HepG2 (cell line): Measurements from ENCODE around the gene OR2T34. TPM values are rescaled to one million over a fixed set of nuclear protein-coding genes. Genes with fewer than 3 reads are reported as not detected.

ENCODE experiments used
- JARID2 ChIP-seq: sonication (generic); formaldehyde crosslinking; IDR thresholded peaks from 2 replicates; pipeline ENCODE4 v1.8.1; 2023; ENCODE audit warnings: missing genetic modification reagents, inconsistent platforms; ENCODE audit not compliant: insufficient replicate concordance
- NR2F1 ChIP-seq, 2 experiments: fragments of 450-650 bp in 1 of 2; formaldehyde crosslinking in 1 of 2; IDR thresholded peaks; 2 replicates each; pipeline versions ENCODE4 v1.5.0 to v1.6.1; 2016 to 2020; ENCODE audit warnings: mild to moderate bottlenecking in 1 of 2, missing compliant biosample characterization in 1 of 2, missing genetic modification reagents in 1 of 2, moderate library complexity in 1 of 2
- PRMT3 ChIP-seq: sonication (generic); formaldehyde crosslinking; IDR thresholded peaks from 2 replicates; pipeline ENCODE4 v1.8.1; 2022; ENCODE audit warnings: low read depth, mild to moderate bottlenecking, moderate library complexity, missing genetic modification reagents, borderline replicate concordance
- SMAD9 ChIP-seq: sonication (generic); formaldehyde crosslinking; IDR thresholded peaks from 2 replicates; pipeline ENCODE4 v1.5.1; 2020; ENCODE audit warnings: mild to moderate bottlenecking, missing genetic modification reagents
- TBL1XR1 ChIP-seq: fragments of 150-350 bp; IDR thresholded peaks from 2 replicates; pipeline ENCODE4 v1.6.1; 2014; ENCODE audit warnings: borderline replicate concordance, low read length; ENCODE audit not compliant: partially characterized antibody
- ZNF282 ChIP-seq: fragments of 450-650 bp; IDR thresholded peaks from 2 replicates; pipeline ENCODE4 v1.6.1; 2018; ENCODE audit not compliant: partially characterized antibody
- ZNF292 ChIP-seq: sonication (generic); formaldehyde crosslinking; IDR thresholded peaks from 2 replicates; pipeline ENCODE4 v1.8.1; 2022; ENCODE audit warnings: mild to moderate bottlenecking, low read depth, missing genetic modification reagents, borderline replicate concordance
- ZNF331 ChIP-seq: sonication (generic); formaldehyde crosslinking; IDR thresholded peaks from 2 replicates; pipeline ENCODE4 v1.4.0; 2020; ENCODE audit warnings: missing genetic modification reagents
- ZNF513 ChIP-seq: sonication (generic); formaldehyde crosslinking; conservative IDR thresholded peaks from 2 replicates; pipeline ENCODE4 v1.5.0; 2020; ENCODE audit warnings: missing genetic modification reagents
- ZNF777 ChIP-seq: sonication (generic); formaldehyde crosslinking; IDR thresholded peaks from 2 replicates; pipeline ENCODE4 v1.4.0; 2020; ENCODE audit warnings: missing genetic modification reagents
- polyA plus RNA-seq, 8 experiments: library from polyadenylated mRNA; depleted of rRNA in 3 of 8; stranded (reverse) in 7 of 8; unstranded in 1 of 8; fragments of >200 nt; fragmentation: Illumina TruSeq in 4 of 8; extraction: Trizol in 4 of 8; gene quantifications; 2 replicates each; pipeline versions ENCODE4 v1.2.1 to v1.2.3, GENCODE V29; 2011 to 2016; ENCODE audit warnings: low read depth in 4 of 8, missing spikeins in 1 of 8, mixed read lengths in 1 of 8; ENCODE audit not compliant: insufficient read depth in 1 of 8
- total RNA-seq, 5 experiments: library from RNA; depleted of rRNA; stranded (reverse); fragments of >200 nt; fragmentation: Illumina TruSeq; extraction: Trizol; gene quantifications; 2 replicates each; pipeline ENCODE4 v1.2.3, GENCODE V29; 2016; ENCODE audit warnings: low read depth in 1 of 5
- TF ChIP-seq, protein P1 (sequence below): sonication (generic); formaldehyde crosslinking; IDR thresholded peaks from 2 replicates; pipeline ENCODE4 v1.4.0; 2020; ENCODE audit warnings: missing genetic modification reagents, borderline replicate concordance
- TF ChIP-seq, protein P2 (sequence below): sonication (generic); formaldehyde crosslinking; IDR thresholded peaks from 2 replicates; pipeline ENCODE4 v1.9.0; 2021; ENCODE audit warnings: missing genetic modification reagents, borderline replicate concordance
- TF ChIP-seq, protein P3 (sequence below), 2 experiments: fragments of 450-650 bp in 1 of 2; sonication (generic) in 1 of 2; formaldehyde crosslinking; IDR thresholded peaks; 2 replicates each; pipeline versions ENCODE4 v1.5.0 to v1.8.0; 2020 to 2022; ENCODE audit warnings: mild to moderate bottlenecking in 1 of 2, missing genetic modification reagents in 1 of 2

OR2T34 gene
- total and polyA plus RNA-seq, 2 of the 13 experiments (the other 11 are each of a cell fraction or from before 2014, with no cell fraction given): not detected

GRCh38 chr1:248597589-248597988, 23.0 kb upstream of the OR2T34 start, which contains the start of gene OR2T10 (continued):
- TF ChIP-seq, protein P1, sequence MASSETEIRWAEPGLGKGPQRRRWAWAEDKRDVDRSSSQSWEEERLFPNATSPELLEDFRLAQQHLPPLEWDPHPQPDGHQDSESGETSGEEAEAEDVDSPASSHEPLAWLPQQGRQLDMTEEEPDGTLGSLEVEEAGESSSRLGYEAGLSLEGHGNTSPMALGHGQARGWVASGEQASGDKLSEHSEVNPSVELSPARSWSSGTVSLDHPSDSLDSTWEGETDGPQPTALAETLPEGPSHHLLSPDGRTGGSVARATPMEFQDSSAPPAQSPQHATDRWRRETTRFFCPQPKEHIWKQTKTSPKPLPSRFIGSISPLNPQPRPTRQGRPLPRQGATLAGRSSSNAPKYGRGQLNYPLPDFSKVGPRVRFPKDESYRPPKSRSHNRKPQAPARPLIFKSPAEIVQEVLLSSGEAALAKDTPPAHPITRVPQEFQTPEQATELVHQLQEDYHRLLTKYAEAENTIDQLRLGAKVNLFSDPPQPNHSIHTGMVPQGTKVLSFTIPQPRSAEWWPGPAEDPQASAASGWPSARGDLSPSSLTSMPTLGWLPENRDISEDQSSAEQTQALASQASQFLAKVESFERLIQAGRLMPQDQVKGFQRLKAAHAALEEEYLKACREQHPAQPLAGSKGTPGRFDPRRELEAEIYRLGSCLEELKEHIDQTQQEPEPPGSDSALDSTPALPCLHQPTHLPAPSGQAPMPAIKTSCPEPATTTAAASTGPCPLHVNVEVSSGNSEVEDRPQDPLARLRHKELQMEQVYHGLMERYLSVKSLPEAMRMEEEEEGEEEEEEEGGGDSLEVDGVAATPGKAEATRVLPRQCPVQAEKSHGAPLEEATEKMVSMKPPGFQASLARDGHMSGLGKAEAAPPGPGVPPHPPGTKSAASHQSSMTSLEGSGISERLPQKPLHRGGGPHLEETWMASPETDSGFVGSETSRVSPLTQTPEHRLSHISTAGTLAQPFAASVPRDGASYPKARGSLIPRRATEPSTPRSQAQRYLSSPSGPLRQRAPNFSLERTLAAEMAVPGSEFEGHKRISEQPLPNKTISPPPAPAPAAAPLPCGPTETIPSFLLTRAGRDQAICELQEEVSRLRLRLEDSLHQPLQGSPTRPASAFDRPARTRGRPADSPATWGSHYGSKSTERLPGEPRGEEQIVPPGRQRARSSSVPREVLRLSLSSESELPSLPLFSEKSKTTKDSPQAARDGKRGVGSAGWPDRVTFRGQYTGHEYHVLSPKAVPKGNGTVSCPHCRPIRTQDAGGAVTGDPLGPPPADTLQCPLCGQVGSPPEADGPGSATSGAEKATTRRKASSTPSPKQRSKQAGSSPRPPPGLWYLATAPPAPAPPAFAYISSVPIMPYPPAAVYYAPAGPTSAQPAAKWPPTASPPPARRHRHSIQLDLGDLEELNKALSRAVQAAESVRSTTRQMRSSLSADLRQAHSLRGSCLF (CRISPR knock-in tag): no peak
- TF ChIP-seq JARID2 (CRISPR knock-in tag): no peak
- TF ChIP-seq TBL1XR1: no peak
- TF ChIP-seq NR2F1 (CRISPR knock-in tag; IDR thresholded peaks at IDR 0.05): no peak
- TF ChIP-seq SMAD9 (CRISPR knock-in tag): no peak
- TF ChIP-seq, protein P2, sequence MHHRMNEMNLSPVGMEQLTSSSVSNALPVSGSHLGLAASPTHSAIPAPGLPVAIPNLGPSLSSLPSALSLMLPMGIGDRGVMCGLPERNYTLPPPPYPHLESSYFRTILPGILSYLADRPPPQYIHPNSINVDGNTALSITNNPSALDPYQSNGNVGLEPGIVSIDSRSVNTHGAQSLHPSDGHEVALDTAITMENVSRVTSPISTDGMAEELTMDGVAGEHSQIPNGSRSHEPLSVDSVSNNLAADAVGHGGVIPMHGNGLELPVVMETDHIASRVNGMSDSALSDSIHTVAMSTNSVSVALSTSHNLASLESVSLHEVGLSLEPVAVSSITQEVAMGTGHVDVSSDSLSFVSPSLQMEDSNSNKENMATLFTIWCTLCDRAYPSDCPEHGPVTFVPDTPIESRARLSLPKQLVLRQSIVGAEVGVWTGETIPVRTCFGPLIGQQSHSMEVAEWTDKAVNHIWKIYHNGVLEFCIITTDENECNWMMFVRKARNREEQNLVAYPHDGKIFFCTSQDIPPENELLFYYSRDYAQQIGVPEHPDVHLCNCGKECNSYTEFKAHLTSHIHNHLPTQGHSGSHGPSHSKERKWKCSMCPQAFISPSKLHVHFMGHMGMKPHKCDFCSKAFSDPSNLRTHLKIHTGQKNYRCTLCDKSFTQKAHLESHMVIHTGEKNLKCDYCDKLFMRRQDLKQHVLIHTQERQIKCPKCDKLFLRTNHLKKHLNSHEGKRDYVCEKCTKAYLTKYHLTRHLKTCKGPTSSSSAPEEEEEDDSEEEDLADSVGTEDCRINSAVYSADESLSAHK: no peak
- TF ChIP-seq PRMT3: no peak
- TF ChIP-seq ZNF292 (CRISPR knock-in tag): no peak
- TF ChIP-seq, protein P3, sequence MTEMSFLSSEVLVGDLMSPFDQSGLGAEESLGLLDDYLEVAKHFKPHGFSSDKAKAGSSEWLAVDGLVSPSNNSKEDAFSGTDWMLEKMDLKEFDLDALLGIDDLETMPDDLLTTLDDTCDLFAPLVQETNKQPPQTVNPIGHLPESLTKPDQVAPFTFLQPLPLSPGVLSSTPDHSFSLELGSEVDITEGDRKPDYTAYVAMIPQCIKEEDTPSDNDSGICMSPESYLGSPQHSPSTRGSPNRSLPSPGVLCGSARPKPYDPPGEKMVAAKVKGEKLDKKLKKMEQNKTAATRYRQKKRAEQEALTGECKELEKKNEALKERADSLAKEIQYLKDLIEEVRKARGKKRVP (CRISPR knock-in tag; IDR thresholded peaks at IDR 0.05): no peak
- TF ChIP-seq ZNF282: no peak
- no peak for TF ChIP-seq ZNF777 (CRISPR knock-in tag)
- TF ChIP-seq ZNF331 (CRISPR knock-in tag): no peak
- no peak for TF ChIP-seq ZNF513
